ENCODE data around the gene CD40LG. TPM values are rescaled to one million over a fixed set of nuclear protein-coding genes. Genes with fewer than 3 reads are reported as not detected.

Gene CD40LG
- polyA plus RNA-seq, 1 donor from 2014 or later: not detected

GRCh38 chrX:136627409-136627808 lies 20.5 kb upstream of the CD40LG start:
- Histone ChIP-seq H3K9me3 (ENCODE audit: low read length) (no peaks in the 10 kb centered on the region), H3K4me2 (ENCODE audit: low read length) (no peak overlapping the region), H3K27ac (ENCODE audit: low read length) (no peak overlapping the region), H3K9me2 (ENCODE audit: insufficient read depth, low read length) (no peaks in the 10 kb centered on the region), H3F3A (ENCODE audit: insufficient read depth, low read length, poor library complexity, severe bottlenecking) (no peaks in the 10 kb centered on the region), H3K27me3 (ENCODE audit: insufficient read depth, low read depth, low read length) (no peaks in the 10 kb centered on the region), H3K36me3 (ENCODE audit: insufficient read depth, low read length) (no peaks in the 10 kb centered on the region), H2AFZ (ENCODE audit: low read depth, low read length) (no peak overlapping the region), H3K79me2 (replicated peaks; ENCODE audit: insufficient read depth, low read length) (no peaks in the 10 kb centered on the region), H4K20me1 (ENCODE audit: insufficient read depth) (no peaks in the 10 kb centered on the region), H3K9ac (ENCODE audit: low read length) (no peak overlapping the region), H3K4me3 (ENCODE audit: low read length) (no peak overlapping the region)
- TF ChIP-seq CTCF (IDR thresholded peaks at IDR 0.05; ENCODE audit: poor library complexity, severe bottlenecking) (no peak), REST (IDR thresholded peaks at IDR 0.05; ENCODE audit: borderline replicate concordance) (no peak), SMC3 (conservative IDR thresholded peaks at IDR 0.05; ENCODE audit: poor library complexity) (no peak), POLR2AphosphoS5 (IDR thresholded peaks at IDR 0.05) (no peak), EP300 (conservative IDR thresholded peaks at IDR 0.05; ENCODE audit: poor library complexity, severe bottlenecking) (no peak), TAF1 (IDR thresholded peaks at IDR 0.05; ENCODE audit: low read depth) (no peak), MXI1 (conservative IDR thresholded peaks at IDR 0.05; ENCODE audit: poor library complexity, severe bottlenecking) (no peak), RAD21 (conservative IDR thresholded peaks at IDR 0.05) (no peak), EZH2 (IDR thresholded peaks at IDR 0.05; ENCODE audit: borderline replicate concordance, insufficient read depth, low read length, poor library complexity, severe bottlenecking) (no peak)

- Histone ChIP-seq H3K9ac (ENCODE audit: low read length) (no peak overlapping the region), H3K4me3 (ENCODE audit: low read length) (no peak overlapping the region), H3K79me2 (replicated peaks; ENCODE audit: insufficient read depth, low read length) (no peaks in the 10 kb centered on the region), H3K9me3 (ENCODE audit: low read length) (no peaks in the 10 kb centered on the region), H3F3A (ENCODE audit: insufficient read depth, low read length, poor library complexity, severe bottlenecking) (no peaks in the 10 kb centered on the region), H3K27ac (ENCODE audit: low read length) (no peak overlapping the region), H3K36me3 (ENCODE audit: insufficient read depth, low read length) (no peaks in the 10 kb centered on the region), H2AFZ (ENCODE audit: low read depth, low read length) (no peak overlapping the region), H3K9me2 (ENCODE audit: insufficient read depth, low read length) (no peaks in the 10 kb centered on the region), H3K27me3 (ENCODE audit: insufficient read depth, low read depth, low read length) (no peaks in the 10 kb centered on the region), H3K4me2 (ENCODE audit: low read length) (no peak overlapping the region), H4K20me1 (ENCODE audit: insufficient read depth) (no peaks in the 10 kb centered on the region)
- TF ChIP-seq RAD21 (conservative IDR thresholded peaks at IDR 0.05) (no peak), EZH2 (IDR thresholded peaks at IDR 0.05; ENCODE audit: borderline replicate concordance, insufficient read depth, low read length, poor library complexity, severe bottlenecking) (no peak), CTCF (IDR thresholded peaks at IDR 0.05; ENCODE audit: poor library complexity, severe bottlenecking) (no peak), REST (IDR thresholded peaks at IDR 0.05; ENCODE audit: borderline replicate concordance) (no peak), TAF1 (IDR thresholded peaks at IDR 0.05; ENCODE audit: low read depth) (no peak), POLR2AphosphoS5 (IDR thresholded peaks at IDR 0.05) (no peak), EP300 (conservative IDR thresholded peaks at IDR 0.05; ENCODE audit: poor library complexity, severe bottlenecking) (no peak), SMC3 (conservative IDR thresholded peaks at IDR 0.05; ENCODE audit: poor library complexity) (no peak), MXI1 (conservative IDR thresholded peaks at IDR 0.05; ENCODE audit: poor library complexity, severe bottlenecking) (no peak)
These were observed 18.7 kb upstream of the CD40LG start for GRCh38 chrX:136629084-136629750.
